ENCODE measurements around the gene FNDC7. TPM values are rescaled to one million over a fixed set of nuclear protein-coding genes. Genes with fewer than 3 reads are reported as not detected.

Gene FNDC7
- total RNA-seq, 1 experiment from 2014 or later, result 0.05 TPM

Other genes with a start within 250 kb of the FNDC7 start
- gene EEIG2, start 152.8 kb upstream of the FNDC7 start, total RNA-seq (2021; ENCODE audit: unreplicated experiment), result 5.4 TPM
- gene HENMT1, start 51.8 kb upstream of the FNDC7 start, total RNA-seq (2021; ENCODE audit: unreplicated experiment), result 23.0 TPM
- 31.7 TPM for gene PRPF38B, start 20.6 kb upstream of the FNDC7 start, total RNA-seq (2021; ENCODE audit: unreplicated experiment)
- 27.7 TPM for gene STXBP3, start 33.8 kb downstream of the FNDC7 start, total RNA-seq (2021; ENCODE audit: unreplicated experiment)
- 0.26 TPM for gene AKNAD1, start 144.2 kb downstream of the FNDC7 start, total RNA-seq (2021; ENCODE audit: unreplicated experiment)
- gene GPSM2, start 164.1 kb downstream of the FNDC7 start, total RNA-seq (2021; ENCODE audit: unreplicated experiment), result 36.3 TPM